Motor neuron (in vitro differentiated cells): ENCODE data around the gene PHF23. TPM values are rescaled to one million over a fixed set of nuclear protein-coding genes. Genes with fewer than 3 reads are reported as not detected.
A peak's percentile ranks its signal among the peaks of the same experiment; 100 is the strongest.

Source experiments
- ATAC-seq, 8 experiments: fragments of 200-7000 bp; cut with Tn5 transposase; replicated peaks in 6 of 8; 2 replicates each; pipeline ENCODE4 v1.8.0; 2021; ENCODE audit warnings: mild to moderate bottlenecking in 8 of 8, moderate library complexity in 8 of 8
- H3K27ac ChIP-seq, 2 donors: fragments of 250-450 bp; sonication (Bioruptor Pico); 2 replicates each; pipeline ENCODE4 v1.9.0; 2021; ENCODE audit warnings: antibody characterized with exemption in 2 of 2, mild to moderate bottlenecking in 2 of 2, moderate library complexity in 1 of 2
- H3K4me1 ChIP-seq, 2 donors: fragments of 250-450 bp; sonication (Bioruptor Pico); replicated peaks in 1 of 2; 2 replicates each; pipeline ENCODE4 v1.6.1; 2021; ENCODE audit warnings: antibody characterized with exemption in 2 of 2, mild to moderate bottlenecking in 2 of 2, moderate library complexity in 1 of 2
- H3K4me3 ChIP-seq, 5 donors: fragments of 250-450 bp; sonication (Bioruptor Pico); 2 replicates each; pipeline ENCODE4 v1.9.0; 2021; ENCODE audit warnings: antibody characterized with exemption in 5 of 5, mild to moderate bottlenecking in 5 of 5, moderate library complexity in 4 of 5
- WGBS, 10 experiments: fragments of 450-650 bp; shearing (Covaris generic); methylation state at CpG; one replicate each; pipeline ENCODE4 v1.0.0; 2022; 5-methylcytosine and 5-hydroxymethylcytosine counted together
- in situ Hi-C, 9 experiments: fragments of 400-800 bp; cut with MboI; loops; one replicate each; pipeline ENCODE4 v1.15.0; 2021; ENCODE audit warnings: low sequenced_read_pairs in 9 of 9, low pct_unique_long_range_greater_than_20kb in 2 of 9; ENCODE audit not compliant: unreplicated experiment in 9 of 9
- total RNA-seq, 8 experiments: library from RNA; unstranded; fragments of 300-600 nt; gene quantifications; 2 replicates each; pipeline versions ENCODE4 v1.2.3 to v1.2.4, GENCODE V29; 2022

The PHF23 gene
- total RNA-seq, 8 experiments from 2014 or later = 25.2 to 63.1 (median 49.4) TPM

GRCh38 chr17:7219229-7219811 lies 19.9 kb downstream of the PHF23 start:
- Histone ChIP-seq H3K4me1 (peaks cover 14 to 25% of the 10 kb centered on the region in 2 donors), H3K27ac (peak overlapping the region in 1 of 2 donors; percentile 77), H3K4me3 (peak overlapping the region; percentile 72 to 91 (median 78))
- ATAC-seq = no peak
- 0 to 100% (median 36%) methylated on average over 1 to 7 of the region's 12 CpGs; no CpG with 5 or more reads in 2 of the 10 experiments for WGBS, 10 experiments
- in situ Hi-C loops = no loop called here

- H3K27ac ChIP-seq = no peak overlapping the region
- WGBS, 10 experiments = 0 to 82% methylated on average over 1 to 4 of the region's 6 CpGs; no CpG with 5 or more reads in 8 of the 10 experiments
- H3K4me1 ChIP-seq = peaks cover 14 to 25% of the 10 kb centered on the region in 2 donors
- in situ Hi-C loops = no loop called here
- no peak for ATAC-seq
- no peak overlapping the region for H3K4me3 ChIP-seq
These were observed 20.5 kb downstream of the PHF23 start for GRCh38 chr17:7218758-7219157.

- in situ Hi-C loops = no loop called here
- 0 to 100% (median 50%) methylated on average over 1 of the region's 6 CpGs; no CpG with 5 or more reads in 6 of the 10 experiments for WGBS, 10 experiments
- no peak for ATAC-seq
- peak overlapping the region; percentile 71 to 75 for H3K27ac ChIP-seq
- H3K4me1 ChIP-seq = peaks cover 19 to 30% of the 10 kb centered on the region in 2 donors
- peak overlapping the region; percentile 40 to 62 (median 56) for H3K4me3 ChIP-seq
These were observed 21.1 kb downstream of the PHF23 start for GRCh38 chr17:7218166-7218565.

- Histone ChIP-seq H3K4me1 (peaks cover 26 to 35% of the 10 kb centered on the region in 2 donors), H3K4me3 (peak overlapping the region; percentile 53 to 62 (median 56)), H3K27ac (peak overlapping the region; percentile 71 to 75)
- in situ Hi-C loops = no loop called here
- 0 to 20% methylated on average over 1 to 2 of the region's 32 CpGs; no CpG with 5 or more reads in 8 of the 10 experiments for WGBS, 10 experiments
- no peak for ATAC-seq
These were observed 21.9 kb downstream of the PHF23 start for GRCh38 chr17:7217113-7217987.

GRCh38 chr17:7216242-7217112 lies 22.8 kb downstream of the PHF23 start:
- Histone ChIP-seq H3K4me3 (peak overlapping the region; percentile 53 to 62 (median 56)), H3K4me1 (peaks cover 33 to 41% of the 10 kb centered on the region in 2 donors), H3K27ac (peak overlapping the region; percentile 46 to 69)
- no peak for ATAC-seq
- in situ Hi-C loops = no loop called here
- whole genome bisulfite sequencing, 10 experiments = 0% methylated on average over 1 of the region's 7 CpGs; no CpG with 5 or more reads in 8 of the 10 experiments

GRCh38 chr17:7215652-7216180 lies 23.5 kb downstream of the PHF23 start:
- ATAC-seq = no peak
- Histone ChIP-seq H3K4me1 (peaks cover 34 to 41% of the 10 kb centered on the region in 2 donors), H3K27ac (peak overlapping the region; percentile 80 to 88), H3K4me3 (peak overlapping the region; percentile 53 to 62 (median 56))
- WGBS, 10 experiments = 0% methylated on average over 1 of the region's 10 CpGs; no CpG with 5 or more reads in 9 of the 10 experiments
- in situ Hi-C loops = no loop called here

- 0% methylated on average over 1 to 5 of the region's 9 CpGs; no CpG with 5 or more reads in 4 of the 10 experiments for WGBS, 10 experiments
- ATAC-seq = peak in 4 of 8 experiments; percentile 0 to 1 (median 0)
- in situ Hi-C loops = no loop called here
- Histone ChIP-seq H3K27ac (peak overlapping the region; percentile 80 to 88), H3K4me3 (peak overlapping the region; percentile 53 to 62 (median 56)), H3K4me1 (peaks cover 29 to 37% of the 10 kb centered on the region in 2 donors)
These were observed 24.1 kb downstream of the PHF23 start for GRCh38 chr17:7215136-7215638.

GRCh38 chr17:7214300-7215135 lies 24.7 kb downstream of the PHF23 start:
- Histone ChIP-seq H3K4me1 (peaks cover 29 to 36% of the 10 kb centered on the region in 2 donors), H3K27ac (peak overlapping the region; percentile 96 to 98), H3K4me3 (peak overlapping the region; percentile 53 to 62 (median 56))
- WGBS, 10 experiments = 0% methylated on average over 1 to 2 of the region's 45 CpGs; no CpG with 5 or more reads in 6 of the 10 experiments
- in situ Hi-C loops = no loop called here
- peak; percentile 72 to 81 (median 76) for ATAC-seq

- in situ Hi-C loops = no loop called here
- Histone ChIP-seq H3K4me3 (peak overlapping the region; percentile 53 to 62 (median 56)), H3K27ac (peak overlapping the region; percentile 96 to 98), H3K4me1 (peaks cover 30 to 34% of the 10 kb centered on the region in 2 donors)
- WGBS, 10 experiments = 0 to 4% (median 0%) methylated on average over 1 to 10 of the region's 15 CpGs; no CpG with 5 or more reads in 4 of the 10 experiments
- ATAC-seq = peak; percentile 6 to 49 (median 32)
These were observed 25.4 kb downstream of the PHF23 start for GRCh38 chr17:7213895-7214299.

- Histone ChIP-seq H3K4me1 (peaks cover 45% of the 10 kb centered on the region in 2 donors), H3K27ac (no peak overlapping the region), H3K4me3 (peak overlapping the region in 4 of 5 donors; percentile 9 to 25 (median 18))
These were observed 27.6 kb downstream of the PHF23 start for GRCh38 chr17:7211491-7212273.

More at GRCh38 chr17:7211491-7212273, 27.6 kb downstream of the PHF23 start:
- ATAC-seq = no peak
- WGBS, 10 experiments = 0 to 43% (median 24%) methylated on average over 1 to 6 of the region's 37 CpGs; no CpG with 5 or more reads in 6 of the 10 experiments
- in situ Hi-C loops = no loop called here
